Measurements from ENCODE around the gene UFM1.

GRCh38 chr13:38384171-38384570 lies 34.5 kb downstream of the UFM1 start:
- TF ChIP-seq CTCF (IDR thresholded peaks at IDR 0.05; ENCODE audit: insufficient read depth, low read depth, low read length) (no peak), EZH2 (IDR thresholded peaks at IDR 0.05; ENCODE audit: insufficient read depth, low read length) (no peak)

Data from astrocyte (in vitro differentiated cells and primary cell).